OCI-LY3 (cell line): ENCODE data around the gene DDIT4.
"Not testable (repeated sequence)": the region's sequence is repeated elsewhere in the genome, so short reads cannot be mapped to it uniquely, and the experiment has no call there.

Experiments
- H2AFZ ChIP-seq: fragments of 200-600, 300-600 bp; shearing (Covaris generic); 2 replicates; pipeline ENCODE4 v1.6.0; 2014; ENCODE audit warnings: antibody characterized with exemption, low read depth, low read length
- H3K27ac ChIP-seq: fragments of 200-600, 300-600 bp; sonication (generic); 2 replicates; pipeline ENCODE4 v1.5.1; 2014; ENCODE audit warnings: mild to moderate bottlenecking, low read length, moderate library complexity, mixed read lengths
- H3K27me3 ChIP-seq: fragments of 200-600, 300-600 bp; sonication (generic); 2 replicates; pipeline ENCODE4 v1.6.1; 2014; ENCODE audit warnings: low read depth, low read length, mixed read lengths
- H3K36me3 ChIP-seq: fragments of 200-600, 300-600 bp; sonication (generic); replicated peaks from 2 replicates; pipeline ENCODE3; 2014; ENCODE audit warnings: low read depth, low read length, mixed read lengths
- H3K4me1 ChIP-seq: fragments of 300-600, 200-600 bp; sonication (generic); 2 replicates; pipeline ENCODE4 v1.6.1; 2014; ENCODE audit warnings: low read length, mixed read lengths
- H3K4me2 ChIP-seq: fragments of 200-600, 300-600 bp; sonication (generic); 2 replicates; pipeline ENCODE4 v1.6.1; 2014; ENCODE audit warnings: low read length, mixed read lengths
- H3K4me3 ChIP-seq: fragments of 300-600, 200-600 bp; sonication (generic); 2 replicates; pipeline ENCODE4 v1.5.1; 2014; ENCODE audit warnings: antibody characterized with exemption, mild to moderate bottlenecking, low read length, moderate library complexity
- H3K79me2 ChIP-seq: fragments of 300-600, 200-600 bp; shearing (Covaris generic); 2 replicates; pipeline ENCODE4 v1.6.1; 2014; ENCODE audit warnings: mild to moderate bottlenecking, low read length, mixed read lengths
- H3K9ac ChIP-seq: fragments of 300-600, 200-600 bp; shearing (Covaris generic); 2 replicates; pipeline ENCODE4 v1.6.0; 2014; ENCODE audit warnings: mild to moderate bottlenecking, low read length, moderate library complexity
- H3K9me3 ChIP-seq: fragments of 200-600, 300-600 bp; shearing (Covaris generic); 2 replicates; pipeline ENCODE4 v1.6.1; 2014; ENCODE audit warnings: low read length, mixed read lengths; ENCODE audit not compliant: insufficient read depth
- H4K20me1 ChIP-seq: fragments of 200-600, 300-600 bp; sonication (generic); 2 replicates; pipeline ENCODE4 v1.6.1; 2016; ENCODE audit warnings: low read length, mixed read lengths; ENCODE audit not compliant: insufficient read depth
- CTCF ChIP-seq: fragments of 200-600, 300-600 bp; sonication (generic); IDR thresholded peaks from 2 replicates; pipeline ENCODE4 v1.5.1; 2014; ENCODE audit warnings: antibody characterized with exemption, low read length, low read depth
- EZH2phosphoT487 ChIP-seq: fragments of 200-600 bp; shearing (Covaris generic); IDR thresholded peaks from 2 replicates; pipeline ENCODE4 v1.6.1; 2018; ENCODE audit warnings: antibody characterized with exemption, mixed run types, low read depth

The DDIT4 gene

GRCh38 chr10:72291019-72291532, 17.4 kb downstream of the DDIT4 start:
- TF ChIP-seq EZH2phosphoT487: no peak
- Histone ChIP-seq H3K4me1 (peaks cover 29% of the 10 kb centered on the region), H3K9ac (no peak overlapping the region), H4K20me1 (no peaks in the 10 kb centered on the region), H3K27ac (no peak overlapping the region), H2AFZ (no peak overlapping the region), H3K27me3 (no peaks in the 10 kb centered on the region), H3K9me3 (no peaks in the 10 kb centered on the region), H3K4me2 (no peak overlapping the region), H3K79me2 (no peaks in the 10 kb centered on the region), H3K36me3 (no peaks in the 10 kb centered on the region), H3K4me3 (no peak overlapping the region)

GRCh38 chr10:72292223-72292691, 18.5 kb downstream of the DDIT4 start:
- H3K27me3 ChIP-seq: no peaks in the 10 kb centered on the region
- TF ChIP-seq EZH2phosphoT487: no peak
- TF ChIP-seq CTCF: no peak
- H4K20me1 ChIP-seq: no peaks in the 10 kb centered on the region
- no peak overlapping the region for H3K9ac ChIP-seq
- no peaks in the 10 kb centered on the region for H3K9me3 ChIP-seq
- no peak overlapping the region for H3K4me3 ChIP-seq
- H3K36me3 ChIP-seq: no peaks in the 10 kb centered on the region
- peaks cover 29% of the 10 kb centered on the region for H3K4me1 ChIP-seq
- H3K27ac ChIP-seq: no peak overlapping the region
- H2AFZ ChIP-seq: no peak overlapping the region
- H3K79me2 ChIP-seq: no peaks in the 10 kb centered on the region
- H3K4me2 ChIP-seq: no peak overlapping the region; the same call in 1 of the 2 replicates

DNA sequence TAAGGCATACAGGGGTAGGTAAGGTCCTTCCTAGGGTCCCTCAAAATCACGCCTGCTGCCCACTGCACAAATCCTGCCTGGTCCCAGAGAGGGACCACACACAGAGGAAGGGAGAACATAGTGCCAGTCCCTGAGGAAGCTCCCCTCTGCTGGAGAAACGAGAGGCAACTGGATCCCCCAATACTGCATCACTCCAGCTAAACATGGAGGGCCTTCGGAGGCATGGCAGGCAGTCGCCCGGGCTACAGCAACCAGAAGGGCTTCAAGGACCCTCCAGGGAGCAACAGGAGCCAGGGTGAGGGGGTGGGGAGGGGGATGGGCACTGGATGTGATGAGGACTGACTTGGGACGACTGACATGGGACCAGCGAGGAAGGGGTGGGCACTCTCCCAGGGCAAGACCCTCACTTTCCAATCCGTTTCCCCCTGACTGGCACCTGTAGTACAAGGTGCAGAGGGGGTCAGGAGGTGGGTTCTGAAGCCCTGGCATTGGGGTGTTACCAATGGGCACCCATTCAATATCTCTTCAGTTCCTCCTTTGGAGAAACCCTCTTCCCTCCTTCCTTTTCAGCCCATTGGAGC, 21.7 kb downstream of the DDIT4 start:
- peak overlapping the region; percentile 27; the same call in 1 of the 2 replicates for H3K9ac ChIP-seq
- H3K36me3 ChIP-seq: no peaks in the 10 kb centered on the region
- no peaks in the 10 kb centered on the region for H3K79me2 ChIP-seq
- peak overlapping the region; percentile 88 for H3K4me3 ChIP-seq
- TF ChIP-seq CTCF: no peak
- H3K27me3 ChIP-seq: no peaks in the 10 kb centered on the region
- peak overlapping the region; percentile 68 for H3K4me2 ChIP-seq
- H3K9me3 ChIP-seq: no peaks in the 10 kb centered on the region
- H2AFZ ChIP-seq: no peak overlapping the region
- peaks cover 39% of the 10 kb centered on the region for H3K4me1 ChIP-seq
- peak overlapping the region; percentile 93 for H3K27ac ChIP-seq
- H4K20me1 ChIP-seq: no peaks in the 10 kb centered on the region

GRCh38 chr10:72296829-72297280, 23.1 kb downstream of the DDIT4 start:
- Histone ChIP-seq H3K27ac (peak overlapping the region; percentile 93), H3K4me1 (peaks cover 39% of the 10 kb centered on the region), H3K9ac (peak overlapping the region; percentile 80), H3K4me2 (peak overlapping the region; percentile 68), H3K4me3 (peak overlapping the region; percentile 88)
- not testable (repeated sequence) for H3K79me2 ChIP-seq, H3K27me3 ChIP-seq, H3K9me3 ChIP-seq, H4K20me1 ChIP-seq, H3K36me3 ChIP-seq, H2AFZ ChIP-seq

DNA sequence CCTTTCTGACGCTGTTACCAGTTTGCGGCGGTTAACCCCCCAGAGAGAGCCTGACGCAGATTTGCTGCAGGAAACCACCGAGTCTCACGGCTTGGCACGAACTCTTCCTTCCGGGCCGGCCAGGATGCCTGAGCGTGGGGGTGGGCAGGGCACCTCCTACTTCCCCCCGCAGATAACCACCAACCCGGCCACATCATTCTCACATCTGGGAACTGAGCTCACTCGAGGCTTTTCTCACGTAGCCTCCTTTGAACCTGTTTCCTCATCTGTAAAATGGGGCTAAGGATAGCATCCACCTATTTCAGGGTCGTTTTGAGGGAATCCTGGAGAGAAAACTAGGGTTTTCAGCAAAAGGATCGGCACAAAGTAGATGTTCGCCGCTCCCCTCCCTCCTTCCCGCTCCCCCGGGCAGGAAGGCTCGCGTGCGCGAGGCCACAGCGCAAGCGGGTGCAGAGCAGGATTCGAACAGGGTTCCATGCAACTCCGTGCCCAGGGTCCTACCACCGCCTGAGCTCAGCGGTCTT, 23.6 kb downstream of the DDIT4 start:
- Histone ChIP-seq H3K9ac (peak overlapping the region; percentile 87), H3K9me3 (no peaks in the 10 kb centered on the region), H3K27ac (peak overlapping the region; percentile 93), H3K4me3 (peak overlapping the region; percentile 88), H3K4me2 (peak overlapping the region; percentile 90), H3K27me3 (no peaks in the 10 kb centered on the region), H3K79me2 (no peaks in the 10 kb centered on the region), H3K36me3 (no peaks in the 10 kb centered on the region), H4K20me1 (no peaks in the 10 kb centered on the region), H2AFZ (no peak overlapping the region), H3K4me1 (peaks cover 35% of the 10 kb centered on the region)
- no peak for TF ChIP-seq EZH2phosphoT487
- no peak for TF ChIP-seq CTCF
